Ishikawa (cell line): ENCODE data around the gene NAT16.

ENCODE experiments used
- CEBPB ChIP-seq: IDR thresholded peaks from 2 replicates; pipeline ENCODE4 v1.6.1; 2012
- CREB1 ChIP-seq: IDR thresholded peaks from 2 replicates; pipeline ENCODE4 v1.6.1; 2012; ENCODE audit warnings: low read depth
- EGR1 ChIP-seq: IDR thresholded peaks from 2 replicates; pipeline ENCODE4 v1.6.1; 2012
- EP300 ChIP-seq: IDR thresholded peaks from 2 replicates; pipeline ENCODE4 v1.6.1; 2012; ENCODE audit warnings: borderline replicate concordance
- FOXM1 ChIP-seq: IDR thresholded peaks from 2 replicates; pipeline ENCODE4 v1.6.1; 2012; ENCODE audit warnings: low read depth, borderline replicate concordance
- MAX ChIP-seq: IDR thresholded peaks from 2 replicates; pipeline ENCODE4 v1.6.1; 2012
- NFIC ChIP-seq: IDR thresholded peaks from 2 replicates; pipeline ENCODE4 v1.6.1; 2012
- RAD21 ChIP-seq: IDR thresholded peaks from 2 replicates; pipeline ENCODE4 v1.6.1; 2012; ENCODE audit warnings: low read depth
- TAF1 ChIP-seq: IDR thresholded peaks from 2 replicates; pipeline ENCODE4 v1.6.1; 2012; ENCODE audit warnings: low read depth, mild to moderate bottlenecking
- TCF12 ChIP-seq: IDR thresholded peaks from 2 replicates; pipeline ENCODE4 v1.6.1; 2012; ENCODE audit warnings: low read depth
- TEAD4 ChIP-seq: IDR thresholded peaks from 2 replicates; pipeline ENCODE4 v1.6.1; 2012
- USF1 ChIP-seq: IDR thresholded peaks from 2 replicates; pipeline ENCODE4 v1.6.1; 2012
- YY1 ChIP-seq: IDR thresholded peaks from 2 replicates; pipeline ENCODE4 v1.6.1; 2012; ENCODE audit warnings: low read depth
- ZBTB7A ChIP-seq: IDR thresholded peaks from 2 replicates; pipeline ENCODE4 v1.6.1; 2012; ENCODE audit warnings: low read depth
- TF ChIP-seq, protein P1 (sequence below): IDR thresholded peaks from 2 replicates; pipeline ENCODE4 v1.6.1; 2012; ENCODE audit warnings: low read depth, mild to moderate bottlenecking

NAT16 gene

DNA sequence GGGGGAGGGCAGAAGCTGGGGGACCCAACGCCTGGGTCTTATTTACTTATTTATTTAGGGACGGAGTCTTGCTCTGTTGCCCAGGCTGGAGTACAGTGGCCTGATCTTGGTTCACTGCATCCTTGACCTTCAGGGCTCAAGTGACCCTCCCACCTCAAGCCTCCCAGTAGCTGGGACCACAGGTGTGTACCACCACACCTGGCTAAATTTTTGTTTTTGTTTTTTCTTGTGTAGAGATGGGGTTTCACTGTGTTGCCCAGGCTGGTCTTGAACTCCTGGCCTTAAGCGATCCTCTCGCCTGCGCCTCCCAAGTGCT is 22.5 kb upstream of the NAT16 start:
- TF ChIP-seq, protein P1, sequence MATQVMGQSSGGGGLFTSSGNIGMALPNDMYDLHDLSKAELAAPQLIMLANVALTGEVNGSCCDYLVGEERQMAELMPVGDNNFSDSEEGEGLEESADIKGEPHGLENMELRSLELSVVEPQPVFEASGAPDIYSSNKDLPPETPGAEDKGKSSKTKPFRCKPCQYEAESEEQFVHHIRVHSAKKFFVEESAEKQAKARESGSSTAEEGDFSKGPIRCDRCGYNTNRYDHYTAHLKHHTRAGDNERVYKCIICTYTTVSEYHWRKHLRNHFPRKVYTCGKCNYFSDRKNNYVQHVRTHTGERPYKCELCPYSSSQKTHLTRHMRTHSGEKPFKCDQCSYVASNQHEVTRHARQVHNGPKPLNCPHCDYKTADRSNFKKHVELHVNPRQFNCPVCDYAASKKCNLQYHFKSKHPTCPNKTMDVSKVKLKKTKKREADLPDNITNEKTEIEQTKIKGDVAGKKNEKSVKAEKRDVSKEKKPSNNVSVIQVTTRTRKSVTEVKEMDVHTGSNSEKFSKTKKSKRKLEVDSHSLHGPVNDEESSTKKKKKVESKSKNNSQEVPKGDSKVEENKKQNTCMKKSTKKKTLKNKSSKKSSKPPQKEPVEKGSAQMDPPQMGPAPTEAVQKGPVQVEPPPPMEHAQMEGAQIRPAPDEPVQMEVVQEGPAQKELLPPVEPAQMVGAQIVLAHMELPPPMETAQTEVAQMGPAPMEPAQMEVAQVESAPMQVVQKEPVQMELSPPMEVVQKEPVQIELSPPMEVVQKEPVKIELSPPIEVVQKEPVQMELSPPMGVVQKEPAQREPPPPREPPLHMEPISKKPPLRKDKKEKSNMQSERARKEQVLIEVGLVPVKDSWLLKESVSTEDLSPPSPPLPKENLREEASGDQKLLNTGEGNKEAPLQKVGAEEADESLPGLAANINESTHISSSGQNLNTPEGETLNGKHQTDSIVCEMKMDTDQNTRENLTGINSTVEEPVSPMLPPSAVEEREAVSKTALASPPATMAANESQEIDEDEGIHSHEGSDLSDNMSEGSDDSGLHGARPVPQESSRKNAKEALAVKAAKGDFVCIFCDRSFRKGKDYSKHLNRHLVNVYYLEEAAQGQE, result no peak
- TF ChIP-seq MAX, result no peak
- TF ChIP-seq NFIC, result no peak
- no peak for TF ChIP-seq EGR1
- TF ChIP-seq CREB1, result no peak
- TF ChIP-seq TEAD4, result no peak
- no peak for TF ChIP-seq ZBTB7A

- TF ChIP-seq, protein P1, result no peak
- TF ChIP-seq EGR1 (no peak), TEAD4 (no peak), NFIC (no peak), YY1 (no peak), MAX (no peak), RAD21 (no peak), USF1 (no peak), FOXM1 (no peak), CREB1 (no peak), CEBPB (no peak), EP300 (no peak), TAF1 (no peak), ZBTB7A (no peak), TCF12 (no peak)
Observed at GRCh38 chr7:101201695-101202602, 21.9 kb upstream of the NAT16 start.

GRCh38 chr7:101200862-101201599 is 20.9 kb upstream of the NAT16 start, which contains the start of gene MOGAT3:
Gene MOGAT3 (minus strand): TSS chr7:101201036. CDS start chr7:101200854, 182 bp downstream.
- TF ChIP-seq EP300 (no peak), RAD21 (no peak), CEBPB (no peak), YY1 (no peak), MAX (no peak), USF1 (no peak), TEAD4 (no peak), TAF1 (no peak), CREB1 (no peak), ZBTB7A (no peak), NFIC (no peak), EGR1 (no peak), FOXM1 (no peak), TCF12 (no peak)
- TF ChIP-seq, protein P1, result no peak
